Measurements from ENCODE around the gene ZNF865.

The ZNF865 gene

GRCh38 chr19:55650602-55651230 lies 45.3 kb downstream of the ZNF865 start:
- in situ Hi-C loops (cut with HindIII; ENCODE audit: low pct_ligation_motif_present, low pct_unique_long_range_greater_than_20kb, low sequenced_read_pairs): no loop called here
- no peak for DNase-seq

- no peak for DNase-seq
- in situ Hi-C loops (cut with HindIII; ENCODE audit: low pct_ligation_motif_present, low pct_unique_long_range_greater_than_20kb, low sequenced_read_pairs): no loop called here
Observed at GRCh38 chr19:55651236-55651635, 45.8 kb downstream of the ZNF865 start.

GRCh38 chr19:55652311-55653128 lies 47.1 kb downstream of the ZNF865 start:
- DNase-seq: no peak
- in situ Hi-C loops (cut with HindIII; ENCODE audit: low pct_ligation_motif_present, low pct_unique_long_range_greater_than_20kb, low sequenced_read_pairs): no loop called here

- peak; percentile 97 for DNase-seq
- in situ Hi-C loops (cut with HindIII; ENCODE audit: low pct_ligation_motif_present, low pct_unique_long_range_greater_than_20kb, low sequenced_read_pairs): no loop called here
Observed at GRCh38 chr19:55653651-55654322, 48.3 kb downstream of the ZNF865 start.

- in situ Hi-C loops (cut with HindIII; ENCODE audit: low pct_ligation_motif_present, low pct_unique_long_range_greater_than_20kb, low sequenced_read_pairs): no loop called here
- DNase-seq: peak; percentile 98
Observed at GRCh38 chr19:55654323-55654867, 48.9 kb downstream of the ZNF865 start.

- in situ Hi-C loops (cut with HindIII; ENCODE audit: low pct_ligation_motif_present, low pct_unique_long_range_greater_than_20kb, low sequenced_read_pairs): no loop called here
- DNase-seq: peak; percentile 75
Observed at GRCh38 chr19:55654868-55655647, 49.6 kb downstream of the ZNF865 start, which contains the start of gene U2AF2. Gene U2AF2 (plus strand): TSS chr19:55655035. CDS start chr19:55655105, 70 bp downstream.

- in situ Hi-C loops (cut with HindIII; ENCODE audit: low pct_ligation_motif_present, low pct_unique_long_range_greater_than_20kb, low sequenced_read_pairs): no loop called here
- no peak for DNase-seq
Observed at GRCh38 chr19:55655648-55656040, 50.2 kb downstream of the ZNF865 start.

- in situ Hi-C loops (cut with HindIII; ENCODE audit: low pct_ligation_motif_present, low pct_unique_long_range_greater_than_20kb, low sequenced_read_pairs): no loop called here
- no peak for DNase-seq
Observed at GRCh38 chr19:55656552-55656951, 51.1 kb downstream of the ZNF865 start.

GRCh38 chr19:55656988-55657747 lies 51.7 kb downstream of the ZNF865 start:
- no peak for DNase-seq
- in situ Hi-C loops (cut with HindIII; ENCODE audit: low pct_ligation_motif_present, low pct_unique_long_range_greater_than_20kb, low sequenced_read_pairs): no loop called here

GRCh38 chr19:55658846-55659459 lies 53.5 kb downstream of the ZNF865 start:
- in situ Hi-C loops (cut with HindIII; ENCODE audit: low pct_ligation_motif_present, low pct_unique_long_range_greater_than_20kb, low sequenced_read_pairs): no loop called here
- no peak for DNase-seq

GRCh38 chr19:55659822-55660221 lies 54.4 kb downstream of the ZNF865 start:
- in situ Hi-C loops (cut with HindIII; ENCODE audit: low pct_ligation_motif_present, low pct_unique_long_range_greater_than_20kb, low sequenced_read_pairs): no loop called here
- no peak for DNase-seq

- in situ Hi-C loops (cut with HindIII; ENCODE audit: low pct_ligation_motif_present, low pct_unique_long_range_greater_than_20kb, low sequenced_read_pairs): no loop called here
Observed at GRCh38 chr19:55660404-55660803, 55.0 kb downstream of the ZNF865 start.

GRCh38 chr19:55660991-55661390 lies 55.5 kb downstream of the ZNF865 start:
- in situ Hi-C loops (cut with HindIII; ENCODE audit: low pct_ligation_motif_present, low pct_unique_long_range_greater_than_20kb, low sequenced_read_pairs): no loop called here
- no peak for DNase-seq

More at GRCh38 chr19:55660404-55660803, 55.0 kb downstream of the ZNF865 start:
- no peak for DNase-seq

GRCh38 chr19:55661826-55662225 lies 56.4 kb downstream of the ZNF865 start:
- DNase-seq: no peak
- in situ Hi-C loops (cut with HindIII; ENCODE audit: low pct_ligation_motif_present, low pct_unique_long_range_greater_than_20kb, low sequenced_read_pairs): no loop called here

GRCh38 chr19:55663846-55664536 lies 58.5 kb downstream of the ZNF865 start:
- in situ Hi-C loops (cut with HindIII; ENCODE audit: low pct_ligation_motif_present, low pct_unique_long_range_greater_than_20kb, low sequenced_read_pairs): no loop called here

GRCh38 chr19:55666343-55667005 lies 61.0 kb downstream of the ZNF865 start:
- DNase-seq: no peak
- in situ Hi-C loops (cut with HindIII; ENCODE audit: low pct_ligation_motif_present, low pct_unique_long_range_greater_than_20kb, low sequenced_read_pairs): no loop called here

More at GRCh38 chr19:55663846-55664536, 58.5 kb downstream of the ZNF865 start:
- no peak for DNase-seq

All from ACHN (cell line).